Umbilical cord (tissue), 2 donors: ENCODE measurements around the gene VGLL4. TPM values are rescaled to one million over a fixed set of nuclear protein-coding genes. Genes with fewer than 3 reads are reported as not detected.

Experiments
- DNase-seq: peaks from one replicate; pipeline ENCODE4 v3.0.0-alpha.2; 2015; ENCODE audit warnings: low spot score
- total RNA-seq: library from RNA; depleted of rRNA; stranded (reverse); fragments of >200 nt; gene quantifications from one replicate; pipeline ENCODE4 v1.2.3, GENCODE V29; 2014; ENCODE audit warnings: low replicate concordance; ENCODE audit not compliant: insufficient read depth

VGLL4 gene
- total RNA-seq, 1 donor from 2014 or later, result 122 TPM

DNA sequence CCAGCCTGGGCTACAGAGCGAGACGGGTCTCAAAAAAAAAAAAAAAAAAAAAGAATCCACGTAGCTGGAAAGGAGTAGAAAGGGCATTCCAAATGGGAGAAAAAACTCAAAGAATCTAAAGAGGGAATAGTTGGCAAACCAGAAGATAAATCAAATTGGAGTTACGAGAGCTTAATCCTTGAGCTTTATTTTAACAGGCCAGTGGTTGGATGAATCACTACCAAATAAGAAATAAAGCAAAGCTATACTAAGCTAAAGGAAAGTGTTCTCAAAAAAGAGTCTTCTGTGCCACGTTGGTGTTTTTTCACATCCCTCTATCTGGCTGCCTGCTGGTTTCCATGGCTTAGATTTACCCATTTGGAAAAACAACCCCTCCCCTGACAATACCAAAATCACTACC, 14.0 kb downstream of the VGLL4 start:
- DNase-seq, result peak; percentile 94

DNA sequence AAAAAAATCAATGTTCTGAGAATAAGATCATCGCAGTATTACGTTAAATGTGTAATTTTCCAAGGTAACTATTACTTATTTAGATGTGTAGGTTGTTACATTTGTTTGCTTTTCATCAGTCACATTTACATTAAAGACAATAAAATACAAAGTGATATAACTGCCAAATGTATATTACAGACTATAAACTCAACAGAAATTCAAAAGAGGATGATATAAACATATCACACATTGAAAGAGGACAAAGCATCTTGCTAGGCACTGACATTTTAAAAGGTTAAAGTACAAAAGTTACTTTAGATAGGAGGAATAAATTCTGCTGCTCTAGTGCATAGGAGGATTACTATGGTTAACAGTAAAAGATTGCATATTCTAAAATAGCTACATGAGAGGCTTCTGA, 16.1 kb downstream of the VGLL4 start:
- DNase-seq, result no peak

DNA sequence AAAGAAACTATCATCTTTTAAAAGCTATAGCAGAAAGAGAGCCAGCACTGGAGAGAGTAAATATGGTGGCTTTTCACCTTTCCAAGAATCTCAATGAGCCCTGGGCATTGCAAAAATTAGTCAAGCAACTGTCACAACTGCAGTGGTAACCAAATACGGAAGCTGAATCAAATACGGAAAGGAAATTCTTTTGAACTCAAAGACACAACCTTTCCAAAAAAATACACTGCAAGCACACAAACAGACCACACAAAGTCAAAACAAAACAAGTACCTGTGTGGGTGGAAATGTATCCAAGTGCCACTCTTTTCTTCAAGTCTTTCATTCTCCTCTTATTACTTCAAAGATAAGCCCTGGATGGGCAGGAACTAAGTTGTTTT, 17.6 kb downstream of the VGLL4 start:
- DNase-seq, result no peak

DNA sequence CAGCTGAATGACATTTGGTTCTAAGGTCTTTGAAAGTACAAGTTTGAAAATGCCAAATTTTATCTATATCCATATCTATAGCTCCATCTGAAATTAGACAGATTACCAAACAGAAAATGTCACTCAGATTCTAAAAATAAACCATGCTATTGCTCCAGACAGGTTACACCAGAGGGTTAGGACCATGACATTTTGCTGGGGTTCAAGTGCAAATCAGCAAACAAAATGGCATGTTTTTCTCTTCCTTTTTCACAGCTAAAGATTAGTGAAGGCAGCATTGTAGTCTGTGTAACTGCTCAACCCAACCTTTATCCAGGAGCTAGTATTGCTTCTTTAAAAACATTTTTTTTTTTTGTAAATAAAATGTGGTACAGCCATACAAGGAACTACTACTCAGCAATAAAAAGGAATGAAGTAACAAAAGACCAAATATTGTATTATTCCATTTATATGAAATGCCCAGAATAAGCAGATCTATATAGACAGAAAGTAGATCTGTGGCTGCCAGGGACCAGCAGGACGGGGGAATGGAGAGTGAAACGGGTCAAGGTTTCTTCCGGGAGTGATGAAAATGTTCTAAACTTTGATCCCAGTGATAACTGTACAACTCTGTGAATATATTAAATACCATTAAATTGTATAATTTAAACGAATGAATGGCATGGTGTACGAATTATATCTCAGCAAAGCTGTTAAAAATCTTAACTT, 18.2 kb downstream of the VGLL4 start:
- DNase-seq, result no peak

DNA sequence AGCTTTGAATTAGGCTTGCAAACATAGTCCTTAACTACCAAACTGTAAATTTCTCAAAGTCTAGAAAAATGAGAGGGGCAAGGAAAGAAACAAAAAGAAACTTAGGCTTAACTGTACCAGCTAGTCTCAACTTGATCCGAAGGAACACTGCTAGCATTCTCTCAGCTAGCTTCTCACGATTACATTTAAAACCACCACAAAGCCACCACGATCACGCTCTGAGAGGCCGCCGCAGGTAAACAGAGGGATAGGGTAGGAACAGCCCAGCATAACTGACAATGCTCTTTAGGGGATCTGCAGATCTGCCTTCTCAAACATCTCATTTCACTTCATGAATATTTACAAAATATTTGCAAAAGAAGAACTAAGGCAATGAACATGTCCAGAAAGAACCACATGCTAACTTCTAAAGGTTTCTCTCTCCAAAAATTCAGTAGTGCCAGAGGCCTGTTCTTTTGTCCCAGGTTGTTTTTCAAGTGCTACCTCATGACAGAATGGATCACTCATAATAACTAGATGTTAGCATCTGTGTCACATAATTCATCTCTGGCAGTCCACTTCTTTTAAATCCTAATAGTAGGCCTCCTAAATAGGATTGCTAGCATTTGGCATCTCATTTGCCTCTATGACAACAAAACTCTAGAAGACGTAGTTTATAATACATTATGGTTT, 18.9 kb downstream of the VGLL4 start:
- DNase-seq, result no peak

DNA sequence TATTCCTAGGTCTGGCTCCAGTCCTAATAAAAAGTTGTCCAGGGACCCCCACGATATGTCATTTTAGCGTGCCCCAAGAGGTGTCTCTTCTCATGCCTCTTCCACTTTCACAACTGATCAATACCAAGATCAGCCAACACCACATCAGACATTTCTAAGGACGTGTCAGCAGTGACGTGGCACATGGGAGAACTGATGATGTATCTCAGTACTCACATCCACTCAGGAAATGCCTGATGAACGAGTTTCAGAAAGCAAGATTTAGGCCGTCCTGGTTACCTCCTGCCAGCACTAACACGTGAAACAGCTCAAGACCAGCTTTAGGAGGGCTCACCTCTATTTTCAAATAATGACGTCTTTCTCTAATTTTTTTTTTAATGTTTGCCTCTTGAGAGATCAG, 19.6 kb downstream of the VGLL4 start:
- DNase-seq, result no peak

DNA sequence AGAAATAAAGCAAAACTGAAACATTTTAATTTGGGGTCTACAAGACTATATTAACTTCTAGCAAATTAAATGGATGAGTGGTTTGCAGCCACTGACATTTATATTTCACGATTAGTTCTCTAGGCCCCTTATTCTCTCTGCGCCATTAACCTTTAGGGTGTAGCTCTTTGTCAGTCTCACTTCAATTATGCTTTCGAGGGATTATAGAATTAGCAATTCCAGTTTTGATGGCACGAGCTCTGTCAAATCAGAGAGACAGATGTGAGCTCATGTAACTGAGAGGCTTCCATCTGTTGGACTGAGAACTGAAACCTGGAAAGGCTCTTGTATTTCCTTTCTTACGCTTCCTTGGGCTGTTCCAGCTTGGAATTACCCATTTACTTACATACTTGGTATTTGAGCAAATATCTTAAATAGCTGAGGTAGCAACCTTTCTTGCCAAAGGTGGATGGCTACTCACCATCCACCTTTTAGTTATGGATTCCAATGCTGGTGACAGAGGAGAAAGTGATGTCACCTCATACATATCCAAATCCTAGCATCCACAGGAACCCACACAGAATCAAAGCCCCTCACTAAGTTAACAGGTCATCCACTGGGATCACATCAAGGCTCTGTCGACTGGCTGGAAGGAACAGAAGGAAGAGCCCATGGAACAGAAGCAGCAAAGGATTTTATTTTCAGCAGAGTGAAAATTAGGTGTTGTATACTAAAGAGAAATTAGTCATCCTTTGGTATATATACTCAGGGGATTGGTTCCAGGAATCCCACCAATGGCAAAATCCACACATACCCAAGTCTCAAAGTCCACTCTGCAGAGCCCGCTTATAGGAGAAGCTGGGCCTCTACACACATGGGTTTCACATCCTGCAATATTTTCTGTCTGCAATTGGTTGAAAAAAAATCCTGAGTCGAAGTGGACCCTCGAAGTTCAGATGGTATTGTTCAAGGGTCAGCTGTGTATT, 20.8 kb downstream of the VGLL4 start:
- no peak for DNase-seq

DNA sequence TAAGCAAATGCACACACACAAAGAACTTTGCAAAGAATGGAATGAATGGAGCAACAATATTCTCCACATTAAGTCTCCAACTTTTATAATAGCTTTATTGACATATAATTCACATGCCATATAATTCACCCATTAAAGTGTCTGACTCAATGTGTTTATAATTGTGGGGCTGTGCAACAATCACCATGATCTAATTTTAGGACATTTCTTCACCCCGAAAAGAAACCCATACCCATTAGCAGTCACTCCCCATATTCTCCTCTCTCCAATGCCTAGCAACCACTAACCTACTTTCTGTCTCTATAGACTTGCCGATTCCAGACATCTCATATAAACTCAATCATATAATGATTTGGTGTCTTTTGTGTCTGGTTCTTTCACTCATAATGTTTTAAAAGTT, 22.6 kb downstream of the VGLL4 start:
- DNase-seq, result no peak

DNA sequence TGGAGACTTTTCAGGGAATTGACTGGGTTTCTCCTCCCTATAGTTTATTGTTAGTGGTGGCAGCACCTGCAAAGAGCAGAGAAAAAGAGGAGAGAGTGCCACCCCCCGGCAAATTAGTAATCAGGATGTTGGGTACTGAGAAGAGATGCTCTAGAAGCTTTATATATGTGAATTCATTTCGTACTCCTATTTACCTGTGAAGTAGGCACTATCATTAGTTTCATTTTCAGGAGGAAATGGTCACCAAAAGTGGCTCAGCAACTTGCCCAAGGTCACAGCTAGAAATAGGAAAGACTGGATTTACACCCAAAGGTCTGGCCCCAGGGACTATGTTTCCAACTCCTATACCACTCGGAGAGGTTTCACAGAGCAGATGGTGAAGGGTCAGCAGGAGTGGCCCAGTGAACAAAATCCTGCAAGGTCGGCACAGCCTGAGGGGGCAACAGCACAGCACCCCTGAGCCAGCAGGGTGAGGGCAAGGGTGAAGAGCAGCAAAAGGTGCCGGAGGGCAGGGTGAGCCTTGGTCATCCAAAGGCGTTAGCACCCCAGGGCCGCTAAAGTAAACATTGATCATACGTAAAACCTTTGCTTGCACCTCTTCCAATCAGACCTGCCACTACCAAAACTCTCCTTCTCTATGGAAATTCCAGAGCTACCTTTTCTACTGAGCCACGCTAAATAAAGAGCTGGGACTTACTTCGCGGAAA, 23.6 kb downstream of the VGLL4 start:
- DNase-seq, result no peak

DNA sequence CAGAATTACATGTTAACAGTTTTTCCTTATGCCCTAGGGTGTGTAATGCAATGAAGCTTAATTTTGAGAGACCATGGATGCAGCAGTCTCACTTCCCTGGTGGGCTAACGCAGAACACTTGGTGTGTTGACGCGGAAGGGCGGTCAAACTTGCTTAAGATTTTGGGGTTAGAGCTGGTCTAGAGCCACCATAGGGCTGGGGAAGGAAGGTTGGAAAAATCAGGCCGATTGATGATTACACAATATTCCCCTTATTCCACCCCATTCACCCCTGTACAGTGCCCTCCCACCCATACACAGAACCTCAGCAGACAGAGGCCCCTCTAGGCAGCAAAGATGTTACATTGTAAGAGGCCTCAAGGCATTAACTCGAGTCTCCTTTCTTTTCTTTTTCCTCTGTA, 24.3 kb downstream of the VGLL4 start:
- no peak for DNase-seq

DNA sequence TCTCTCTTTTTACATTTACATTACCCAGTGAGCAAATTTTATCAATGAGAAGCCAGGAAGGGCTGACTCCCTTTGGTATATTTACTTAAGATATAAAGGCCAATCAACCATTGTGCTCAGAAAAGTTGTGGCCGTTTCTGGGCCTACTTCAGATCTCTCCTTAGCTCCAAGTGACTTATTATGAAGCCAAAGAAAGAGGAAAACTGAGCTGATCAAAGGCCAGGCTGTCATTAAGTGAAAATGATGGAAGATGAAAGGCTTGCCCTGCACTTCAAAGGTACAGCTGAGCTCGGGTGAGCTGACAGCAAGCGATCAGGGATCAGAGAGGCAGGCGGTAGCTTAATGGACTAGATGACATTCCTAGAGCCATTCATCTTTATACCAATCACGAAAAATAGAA, 24.8 kb downstream of the VGLL4 start:
- no peak for DNase-seq

DNA sequence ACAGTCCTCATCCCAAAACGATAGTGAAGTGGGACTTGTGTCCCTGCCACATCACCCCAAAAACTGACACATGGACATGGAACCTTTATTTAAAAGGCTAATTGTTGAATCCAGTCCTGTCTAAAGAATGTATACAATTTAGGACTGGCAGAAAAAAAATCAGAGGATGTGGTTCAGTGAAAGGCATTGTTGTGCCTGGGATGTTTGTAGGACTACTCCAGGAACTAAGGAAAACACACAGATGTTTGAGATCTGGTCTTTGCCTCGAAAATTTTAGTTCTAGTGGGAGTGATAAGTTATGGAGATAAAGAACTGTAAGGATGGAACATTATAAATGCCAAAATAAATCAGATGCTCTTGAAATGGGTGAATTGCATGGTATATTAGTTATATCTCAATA, 27.2 kb downstream of the VGLL4 start:
- no peak for DNase-seq

DNA sequence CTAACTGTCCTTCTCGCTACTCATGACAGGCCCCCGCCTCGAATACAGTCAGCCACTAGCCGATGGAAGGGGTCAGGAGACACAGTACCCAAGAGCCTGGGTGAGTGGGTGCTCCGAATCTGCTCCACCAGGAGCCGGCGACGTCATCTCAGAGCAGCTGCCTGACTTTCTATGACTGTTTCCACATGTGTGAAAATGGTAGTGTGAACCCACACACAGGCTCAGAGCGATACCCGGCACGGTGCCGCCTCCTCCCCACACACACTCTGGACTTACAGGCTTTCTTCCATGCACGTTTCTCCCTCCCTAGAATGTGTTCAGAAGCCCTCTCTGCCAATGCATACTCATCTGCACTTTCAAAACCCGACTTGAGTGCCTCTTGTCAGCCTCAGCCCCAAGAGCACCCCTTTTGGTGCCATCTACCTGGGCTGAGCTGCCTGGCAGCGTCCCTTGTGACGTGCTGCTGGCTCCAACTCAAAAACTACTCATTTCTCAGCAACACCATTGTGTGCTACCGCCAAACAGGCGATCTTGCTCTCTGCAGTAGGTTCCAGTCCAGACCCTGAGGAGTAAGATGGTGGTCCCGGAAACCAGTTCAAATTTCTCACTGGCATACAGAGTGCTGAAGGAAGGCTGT, 29.7 kb downstream of the VGLL4 start:
- no peak for DNase-seq

DNA sequence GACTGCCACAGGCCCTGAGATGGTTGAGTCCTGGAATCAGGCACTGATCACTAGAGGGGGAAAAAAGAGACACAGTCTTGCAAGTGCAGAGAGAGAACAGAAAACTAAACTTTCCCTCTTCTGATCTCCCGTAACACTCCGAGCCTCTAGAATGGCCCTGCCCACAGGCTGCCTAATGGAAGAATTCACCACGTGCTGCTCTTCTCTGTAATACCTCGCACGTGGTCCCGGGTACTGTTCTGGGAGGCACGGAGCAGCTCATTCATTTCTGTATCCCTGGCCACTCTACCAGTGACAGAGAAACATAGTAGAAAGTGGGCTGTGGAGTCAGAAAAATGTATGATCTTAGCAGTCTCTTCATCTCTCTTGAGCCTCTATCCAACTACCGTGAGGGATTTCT, 30.4 kb downstream of the VGLL4 start:
- DNase-seq, result no peak

DNA sequence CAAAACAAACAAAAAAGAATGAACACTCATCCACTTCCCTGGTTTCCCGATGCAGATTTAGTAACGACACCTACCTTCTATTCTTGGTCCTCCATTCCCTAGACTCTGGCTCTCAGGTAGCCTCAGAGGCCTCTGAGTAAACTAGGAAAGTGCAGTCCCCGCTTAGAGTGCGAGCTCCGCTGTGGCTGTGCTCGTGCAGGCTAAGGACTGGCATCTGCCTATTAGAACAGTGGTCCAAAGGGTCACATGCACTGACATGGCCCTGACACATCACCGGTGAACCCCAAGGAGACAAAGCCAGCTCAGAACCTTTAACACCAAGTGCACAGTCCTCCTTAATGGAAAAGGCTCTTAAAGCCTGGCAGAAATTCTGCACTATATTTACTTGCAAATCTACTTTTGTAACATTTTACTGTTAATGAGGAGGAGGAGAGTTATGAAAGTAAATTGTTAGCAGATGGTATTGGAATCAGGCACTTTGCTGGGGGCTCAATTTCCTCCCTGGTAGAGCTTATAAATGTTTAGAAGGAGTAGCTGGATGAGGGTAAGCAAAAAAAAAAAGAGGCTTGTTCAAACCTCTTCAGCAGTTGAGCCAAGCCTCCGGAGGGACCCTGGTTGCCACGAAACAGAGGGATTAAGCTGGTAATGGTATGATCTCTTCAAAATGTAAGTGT, 31.1 kb downstream of the VGLL4 start:
- no peak for DNase-seq

DNA sequence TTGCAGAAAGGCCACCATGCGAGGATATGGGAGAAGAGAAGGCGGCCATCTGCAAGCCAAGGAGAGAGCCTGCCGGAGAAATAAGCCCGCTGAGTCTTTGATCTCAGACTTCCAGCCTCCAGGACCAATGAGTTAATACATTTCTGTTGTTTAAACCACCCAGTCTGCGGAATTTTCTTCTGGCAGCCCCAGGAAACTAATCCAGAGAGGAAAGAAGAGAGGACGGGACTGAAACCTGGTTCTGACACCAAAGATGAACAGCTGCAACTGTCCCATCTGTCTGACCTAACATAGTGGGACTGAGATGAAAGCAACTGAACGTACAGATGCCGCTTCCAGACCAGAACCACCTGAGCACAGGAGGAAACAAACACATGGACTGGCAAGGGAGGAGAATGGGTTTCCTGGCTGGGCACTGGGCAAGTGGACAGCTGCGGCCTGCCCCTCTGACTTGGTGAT, 32.3 kb downstream of the VGLL4 start:
- no peak for DNase-seq

DNA sequence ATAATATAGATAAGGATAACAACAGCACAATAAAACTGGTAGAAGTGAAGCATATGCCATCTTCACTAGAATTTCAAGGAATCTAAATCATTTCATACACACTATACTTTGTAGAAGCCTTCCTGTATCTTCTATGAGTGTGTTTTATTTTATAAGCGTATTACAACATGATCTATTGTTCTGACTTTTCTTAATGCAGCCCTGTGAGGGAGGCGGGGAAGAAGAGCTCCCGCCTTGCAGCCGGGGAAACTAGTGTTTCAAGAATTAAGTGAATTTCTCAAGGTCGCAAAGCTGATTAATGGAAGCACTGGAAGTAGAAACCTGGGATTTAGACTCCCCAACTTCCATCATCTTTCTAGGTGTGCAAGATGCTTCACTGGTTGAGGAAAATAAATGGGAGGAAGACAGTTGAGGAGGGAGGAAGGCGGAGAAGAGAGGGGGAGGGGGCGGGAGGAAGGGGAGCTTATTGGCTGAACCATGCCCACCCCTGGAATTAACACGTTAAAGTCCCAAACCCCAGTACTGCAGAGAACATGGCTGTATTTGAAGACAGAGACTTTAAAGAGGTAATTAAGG, 32.9 kb downstream of the VGLL4 start:
- DNase-seq, result no peak

DNA sequence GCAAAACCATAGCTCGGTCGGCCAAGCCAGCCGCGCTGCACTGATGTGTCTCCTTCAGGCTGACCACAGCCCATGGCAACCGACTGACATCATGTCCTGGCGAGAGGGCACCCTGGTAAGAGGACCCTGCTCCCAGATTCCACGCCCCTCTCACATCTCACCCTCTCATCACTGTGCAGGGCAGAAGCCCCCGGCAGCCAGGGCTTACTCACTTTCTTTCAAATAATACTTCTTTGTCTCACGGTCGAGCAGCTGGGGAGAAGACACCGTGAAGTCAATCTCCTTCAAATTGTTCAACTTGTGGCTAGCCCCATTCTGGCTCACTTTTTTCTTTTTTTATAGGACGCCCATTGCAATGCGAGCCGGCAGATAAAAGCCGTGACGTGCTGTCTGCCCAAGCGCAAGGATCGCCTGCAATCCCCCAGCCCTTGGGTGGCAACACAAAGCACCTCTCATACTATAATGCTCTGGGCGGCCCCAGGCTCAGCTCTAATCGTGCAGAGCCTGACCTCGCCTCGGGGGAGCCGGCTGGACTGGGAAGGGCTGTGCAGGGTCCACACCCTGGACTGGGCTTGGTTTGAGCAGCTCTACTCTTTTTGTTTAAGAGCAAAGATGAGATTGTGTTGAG, 33.6 kb downstream of the VGLL4 start:
- peak; percentile 86 for DNase-seq

DNA sequence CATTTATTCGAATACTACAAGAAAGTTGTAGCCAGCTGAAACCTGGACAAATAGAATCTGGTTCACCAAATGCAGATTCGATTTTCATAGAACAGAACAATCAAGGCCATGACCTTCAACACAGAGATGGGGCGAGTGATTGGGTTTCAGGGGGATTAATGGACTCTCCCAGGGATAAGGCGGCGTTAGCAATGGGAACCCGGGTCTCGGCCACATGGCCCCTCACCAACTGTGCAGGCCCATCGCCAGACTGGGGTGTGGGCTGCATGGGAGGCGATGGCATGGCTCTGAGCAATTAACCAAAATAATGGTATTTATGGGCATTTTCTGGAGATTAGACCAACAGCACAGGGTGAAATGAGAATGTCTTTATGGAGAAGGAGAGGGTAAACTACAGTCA, 34.2 kb downstream of the VGLL4 start:
- DNase-seq, result no peak

DNA sequence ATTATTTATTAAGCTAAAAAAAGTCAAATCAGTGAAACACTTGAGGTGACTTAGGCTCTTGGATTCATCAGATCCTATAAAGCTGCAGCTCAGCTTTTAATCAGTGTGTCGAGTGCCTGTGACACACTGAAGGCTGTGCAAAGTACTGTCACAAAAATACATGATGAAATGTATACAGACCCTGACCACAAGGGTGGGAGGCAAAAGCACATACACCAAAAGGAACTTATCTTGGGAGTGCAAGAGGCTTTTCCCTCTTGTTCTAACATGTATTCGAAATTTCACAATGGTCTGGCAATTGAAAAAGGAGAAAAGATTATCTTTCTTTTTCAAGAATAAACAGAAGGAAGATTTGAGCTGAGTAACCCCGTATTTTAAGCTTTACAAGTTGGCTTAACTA, 35.9 kb downstream of the VGLL4 start:
- DNase-seq, result no peak
